PFSK-1 (cell line): ENCODE results near the gene BNC2.

Experiments
- POLR2AphosphoS5 ChIP-seq: IDR thresholded peaks from 2 replicates; pipeline ENCODE4 v1.6.1; 2012; ENCODE audit warnings: low read depth, mild to moderate bottlenecking, control low read depth, low read length, moderate library complexity
- REST ChIP-seq, 2 experiments: IDR thresholded peaks; 2 replicates each; pipeline versions ENCODE4 v1.6.1 to v1.8.0; 2011 to 2012; ENCODE audit warnings: low read depth in 2 of 2, low read length in 2 of 2, control low read depth in 1 of 2, inconsistent platforms in 1 of 2, mild to moderate bottlenecking in 1 of 2, moderate library complexity in 1 of 2; ENCODE audit not compliant: insufficient read depth in 1 of 2
- SIN3A ChIP-seq: IDR thresholded peaks from 2 replicates; pipeline ENCODE4 v1.6.1; 2012; ENCODE audit warnings: mild to moderate bottlenecking, low read length, moderate library complexity, borderline replicate concordance; ENCODE audit not compliant: insufficient read depth

GRCh38 chr9:16869131-16869881, 1.2 kb downstream of the BNC2 start:
- TF ChIP-seq REST (IDR thresholded peaks at IDR 0.05; ENCODE audit: insufficient read depth in 1 of 2, low read depth in 2 of 2, low read length in 2 of 2): no peak
- no peak for TF ChIP-seq POLR2AphosphoS5
- TF ChIP-seq SIN3A: 0 out of 2 replicates have a peak, but pooled peaks have one; percentile 15
